Keratinocyte (primary cell): ENCODE data around the gene TMEM150B. TPM values are rescaled to one million over a fixed set of nuclear protein-coding genes. Genes with fewer than 3 reads are reported as not detected.

Source experiments
- DNase-seq: peaks from one replicate; pipeline ENCODE4 v3.0.0-alpha.2; 2011; ENCODE audit warnings: low read depth, missing footprints, low spot score
- FAIRE-seq: peaks from 2 replicates; lab custom pipeline; 2011; peaks lifted over from hg19 to GRCh38; lab: Jason Lieb, UNC
- H2AFZ ChIP-seq: 2 replicates; pipeline ENCODE4 v1.6.0; 2012; ENCODE audit warnings: low read length, control low read depth, inconsistent platforms; ENCODE audit not compliant: control insufficient read depth
- H3K27ac ChIP-seq: 2 replicates; pipeline ENCODE4 v1.5.1; 2011; ENCODE audit warnings: low read length; ENCODE audit not compliant: control insufficient read depth, insufficient read depth
- H3K27me3 ChIP-seq: 3 replicates; pipeline ENCODE4 v1.6.0; 2011; ENCODE audit warnings: low read length; ENCODE audit not compliant: control insufficient read depth, insufficient read depth; ENCODE audit errors: extremely low read depth
- H3K36me3 ChIP-seq, 2 experiments: 2 replicates in 1 of 2; 3 replicates in 1 of 2; pipeline ENCODE4 v1.5.1; 2011; ENCODE audit warnings: low read length in 2 of 2, mild to moderate bottlenecking in 1 of 2; ENCODE audit not compliant: control insufficient read depth in 2 of 2, insufficient read depth in 2 of 2; ENCODE audit errors: extremely low read depth in 1 of 2
- H3K4me1 ChIP-seq: 3 replicates; pipeline ENCODE4 v1.5.1; 2011; ENCODE audit warnings: low read length; ENCODE audit not compliant: control insufficient read depth, insufficient read depth; ENCODE audit errors: extremely low read depth
- H3K4me2 ChIP-seq: 3 replicates; pipeline ENCODE4 v1.6.0; 2011; ENCODE audit warnings: low read depth, low read length; ENCODE audit not compliant: control insufficient read depth, insufficient read depth; ENCODE audit errors: extremely low read depth
- H3K4me3 ChIP-seq, 3 experiments: fragments of 200-600 bp in 1 of 3; sonication (generic) in 1 of 3; 2 replicates in 2 of 3; 3 replicates in 1 of 3; pipeline ENCODE4 v1.5.1; 2011 to 2016; ENCODE audit warnings: low read length in 3 of 3, mild to moderate bottlenecking in 3 of 3, control low read depth in 2 of 3, inconsistent platforms in 1 of 3, low read depth in 1 of 3, mixed read lengths in 1 of 3, mixed run types in 1 of 3, moderate library complexity in 1 of 3; ENCODE audit not compliant: control insufficient read depth in 2 of 3, insufficient read depth in 2 of 3; ENCODE audit errors: extremely low read depth in 1 of 3
- H3K79me2 ChIP-seq: 2 replicates; pipeline ENCODE4 v1.6.0; 2012; ENCODE audit warnings: low read length; ENCODE audit not compliant: control insufficient read depth, insufficient read depth
- H3K9ac ChIP-seq: 3 replicates; pipeline ENCODE4 v1.6.0; 2011; ENCODE audit warnings: low read length; ENCODE audit not compliant: control insufficient read depth, insufficient read depth; ENCODE audit errors: extremely low read depth
- H3K9me1 ChIP-seq: 3 replicates; pipeline ENCODE4 v1.6.0; 2011; ENCODE audit warnings: low read length; ENCODE audit not compliant: control insufficient read depth, insufficient read depth; ENCODE audit errors: extremely low read depth
- H3K9me3 ChIP-seq: 2 replicates; pipeline ENCODE4 v1.5.1; 2012; ENCODE audit warnings: low read depth, low read length; ENCODE audit not compliant: control insufficient read depth
- H4K20me1 ChIP-seq: 3 replicates; pipeline ENCODE4 v1.6.0; 2011; ENCODE audit warnings: low read length; ENCODE audit not compliant: control insufficient read depth, insufficient read depth; ENCODE audit errors: extremely low read depth
- EZH2 ChIP-seq: IDR thresholded peaks from one replicate; pipeline ENCODE4 v1.6.1; 2012; ENCODE audit warnings: inconsistent platforms, mild to moderate bottlenecking, low read length, moderate library complexity
- dilution Hi-C: fragments of 300-500 bp; cut with MboI; formaldehyde crosslinking; loops from one replicate; pipeline ENCODE4 v1.7.0; 2020; ENCODE audit warnings: low sequenced_read_pairs; ENCODE audit not compliant: extremely low pct_ligation_motif_present
- polyA plus RNA-seq, 5 experiments: library from polyadenylated mRNA; depleted of rRNA in 3 of 5; stranded (reverse) in 3 of 5; stranded (forward) in 1 of 5; unstranded in 1 of 5; fragments of >200 nt; gene quantifications; 1 replicate in 1 of 5; 2 replicates in 3 of 5; 3 replicates in 1 of 5; pipeline versions ENCODE4 v1.2.1 to v1.2.3, GENCODE V29; 2011 to 2012; ENCODE audit warnings: missing spikeins in 2 of 5, low read depth in 1 of 5, low replicate concordance in 1 of 5
- TF ChIP-seq, protein P1 (sequence below), 3 experiments: IDR thresholded peaks in 1 of 3; conservative IDR thresholded peaks in 1 of 3; optimal IDR thresholded peaks in 1 of 3; 2 replicates in 2 of 3; 3 replicates in 1 of 3; pipeline versions ENCODE3 to v1.5.1; 2011; ENCODE audit warnings: low read length in 3 of 3, mild to moderate bottlenecking in 3 of 3, moderate library complexity in 2 of 3, control low read depth in 1 of 3, inconsistent platforms in 1 of 3; ENCODE audit not compliant: insufficient read depth in 2 of 3; ENCODE audit errors: extremely low read depth in 1 of 3

Gene TMEM150B
- polyA plus RNA-seq, 1 donor (not counting 4 experiments of a cell fraction or from before 2014, with no cell fraction given), result not detected

DNA sequence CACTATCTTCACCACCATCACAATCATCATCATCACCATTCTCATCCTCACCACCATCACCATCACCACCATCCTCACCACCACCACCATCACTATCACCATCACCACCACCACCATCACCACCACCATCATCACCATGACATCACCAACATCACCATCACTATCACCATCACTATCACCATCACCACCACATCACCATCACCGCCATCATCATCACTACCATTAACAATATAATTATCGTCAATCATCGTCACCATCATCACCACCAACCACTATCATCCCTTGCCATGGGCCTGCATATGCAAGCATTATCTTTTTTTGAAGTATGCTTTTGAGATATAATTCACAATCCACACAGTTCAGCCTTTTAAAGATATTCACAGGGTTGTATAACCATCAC, 58.7 kb downstream of the TMEM150B start:
- TF ChIP-seq, protein P1, sequence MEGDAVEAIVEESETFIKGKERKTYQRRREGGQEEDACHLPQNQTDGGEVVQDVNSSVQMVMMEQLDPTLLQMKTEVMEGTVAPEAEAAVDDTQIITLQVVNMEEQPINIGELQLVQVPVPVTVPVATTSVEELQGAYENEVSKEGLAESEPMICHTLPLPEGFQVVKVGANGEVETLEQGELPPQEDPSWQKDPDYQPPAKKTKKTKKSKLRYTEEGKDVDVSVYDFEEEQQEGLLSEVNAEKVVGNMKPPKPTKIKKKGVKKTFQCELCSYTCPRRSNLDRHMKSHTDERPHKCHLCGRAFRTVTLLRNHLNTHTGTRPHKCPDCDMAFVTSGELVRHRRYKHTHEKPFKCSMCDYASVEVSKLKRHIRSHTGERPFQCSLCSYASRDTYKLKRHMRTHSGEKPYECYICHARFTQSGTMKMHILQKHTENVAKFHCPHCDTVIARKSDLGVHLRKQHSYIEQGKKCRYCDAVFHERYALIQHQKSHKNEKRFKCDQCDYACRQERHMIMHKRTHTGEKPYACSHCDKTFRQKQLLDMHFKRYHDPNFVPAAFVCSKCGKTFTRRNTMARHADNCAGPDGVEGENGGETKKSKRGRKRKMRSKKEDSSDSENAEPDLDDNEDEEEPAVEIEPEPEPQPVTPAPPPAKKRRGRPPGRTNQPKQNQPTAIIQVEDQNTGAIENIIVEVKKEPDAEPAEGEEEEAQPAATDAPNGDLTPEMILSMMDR (optimal IDR thresholded peaks at IDR 0.05 in 1 of 3, IDR thresholded peaks at IDR 0.05 in 1 of 3, conservative IDR thresholded peaks at IDR 0.05 in 1 of 3; ENCODE audit: extremely low read depth in 1 of 3, insufficient read depth in 2 of 3, low read length in 3 of 3), result no peak
- no peak for TF ChIP-seq EZH2
- Histone ChIP-seq H3K4me2 (no peak overlapping the region), H3K9me1 (no peaks in the 10 kb centered on the region), H4K20me1 (no peaks in the 10 kb centered on the region), H3K27ac (no peak overlapping the region), H3K4me1 (no peaks in the 10 kb centered on the region), H3K36me3 (peaks cover 0 to 5% of the 10 kb centered on the region in 2 experiments), H3K9me3 (no peaks in the 10 kb centered on the region), H3K4me3 (no peak overlapping the region), H3K9ac (no peak overlapping the region), H2AFZ (no peak overlapping the region), H3K79me2 (peaks cover 3% of the 10 kb centered on the region), H3K27me3 (no peaks in the 10 kb centered on the region)
- dilution Hi-C loops, result no loop called here
- DNase-seq (no peak), FAIRE-seq (no peak)

DNA sequence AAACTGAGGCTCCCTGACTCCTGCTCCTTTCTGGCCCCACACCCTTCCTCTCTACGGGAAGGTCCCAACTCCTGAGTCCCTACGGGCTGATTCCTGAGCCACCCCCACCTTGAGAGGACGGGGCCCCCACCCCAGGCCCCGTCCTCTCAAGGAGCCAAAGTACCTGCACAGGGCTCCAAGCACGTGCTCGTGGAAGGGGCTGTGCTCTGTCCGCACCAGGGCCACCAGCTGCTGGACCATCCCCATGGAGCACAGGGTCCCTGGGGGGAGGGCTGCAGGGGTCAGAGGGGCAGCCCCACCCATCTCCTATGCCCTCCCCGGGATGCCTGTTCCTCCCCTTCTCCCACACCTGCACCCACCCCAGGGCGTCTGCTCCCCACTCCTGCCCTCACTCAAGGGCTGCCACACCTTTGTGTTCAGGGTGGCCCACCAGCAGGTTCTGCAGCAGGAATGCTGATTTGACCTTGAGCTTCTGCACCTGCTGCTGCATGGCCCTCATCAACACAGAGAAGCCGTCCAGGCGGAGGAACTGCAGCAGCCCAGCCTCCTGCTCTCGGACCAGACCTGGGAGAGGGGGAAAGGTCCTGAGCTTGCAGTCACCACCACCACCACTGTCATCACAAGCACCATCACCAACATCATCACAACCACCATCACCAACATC, 59.3 kb downstream of the TMEM150B start:
- TF ChIP-seq, protein P1 (optimal IDR thresholded peaks at IDR 0.05 in 1 of 3, IDR thresholded peaks at IDR 0.05 in 1 of 3, conservative IDR thresholded peaks at IDR 0.05 in 1 of 3; ENCODE audit: extremely low read depth in 1 of 3, insufficient read depth in 2 of 3, low read length in 3 of 3), result no peak
- TF ChIP-seq EZH2, result no peak
- DNase-seq (no peak), FAIRE-seq (no peak)
- Histone ChIP-seq H4K20me1 (no peaks in the 10 kb centered on the region), H3K79me2 (peaks cover 3% of the 10 kb centered on the region), H3K27ac (no peak overlapping the region), H3K4me1 (no peaks in the 10 kb centered on the region), H3K9ac (no peak overlapping the region), H3K36me3 (peaks cover 0 to 5% of the 10 kb centered on the region in 2 experiments), H3K9me3 (no peaks in the 10 kb centered on the region), H3K27me3 (no peaks in the 10 kb centered on the region), H3K4me2 (no peak overlapping the region), H3K9me1 (no peaks in the 10 kb centered on the region), H3K4me3 (no peak overlapping the region), H2AFZ (no peak overlapping the region)
- dilution Hi-C loops, result no loop called here
